Type B pancreatic cell (in vitro differentiated cells): Measurements from ENCODE around the gene LZTR1. TPM values are rescaled to one million over a fixed set of nuclear protein-coding genes. Genes with fewer than 3 reads are reported as not detected.
A peak's percentile ranks its signal among the peaks of the same experiment; 100 is the strongest.

Source experiments
- DNase-seq: peaks from one replicate; pipeline ENCODE4 v3.0.0; 2021; ENCODE audit warnings: mixed read lengths; ENCODE audit not compliant: unreplicated experiment; ENCODE audit errors: extremely low spot score
- H3K27ac Mint-ChIP-seq: 2 replicates; pipeline ENCODE4 v1.8.0; 2021; ENCODE audit warnings: mild to moderate bottlenecking, mixed read lengths
- H3K27me3 Mint-ChIP-seq: 2 replicates; pipeline ENCODE4 v1.8.0; 2021; ENCODE audit warnings: mixed read lengths
- H3K36me3 Mint-ChIP-seq: 2 replicates; pipeline ENCODE4 v1.8.0; 2021; ENCODE audit warnings: mixed read lengths
- H3K4me1 Mint-ChIP-seq: one replicate; pipeline ENCODE4 v1.8.0; 2021; ENCODE audit warnings: mixed read lengths; ENCODE audit not compliant: unreplicated experiment
- H3K4me3 Mint-ChIP-seq: 2 replicates; pipeline ENCODE4 v1.8.0; 2021; ENCODE audit warnings: mild to moderate bottlenecking, mixed read lengths
- H3K9me3 Mint-ChIP-seq: 2 replicates; pipeline ENCODE4 v1.8.0; 2021; ENCODE audit warnings: mixed read lengths
- total RNA-seq: library from RNA; stranded (reverse); gene quantifications from 2 replicates; pipeline ENCODE4 v1.2.1, GENCODE V29; 2021; ENCODE audit warnings: low replicate concordance
- TF ChIP-seq, protein P1 (sequence below): fragments of 200-600 bp; sonication (generic); conservative IDR thresholded peaks from 2 replicates; pipeline ENCODE4 v1.5.0; 2021; ENCODE audit warnings: antibody characterized with exemption, mild to moderate bottlenecking

The LZTR1 gene
- total RNA-seq, 1 donor from 2014 or later, result 102 TPM

DNA sequence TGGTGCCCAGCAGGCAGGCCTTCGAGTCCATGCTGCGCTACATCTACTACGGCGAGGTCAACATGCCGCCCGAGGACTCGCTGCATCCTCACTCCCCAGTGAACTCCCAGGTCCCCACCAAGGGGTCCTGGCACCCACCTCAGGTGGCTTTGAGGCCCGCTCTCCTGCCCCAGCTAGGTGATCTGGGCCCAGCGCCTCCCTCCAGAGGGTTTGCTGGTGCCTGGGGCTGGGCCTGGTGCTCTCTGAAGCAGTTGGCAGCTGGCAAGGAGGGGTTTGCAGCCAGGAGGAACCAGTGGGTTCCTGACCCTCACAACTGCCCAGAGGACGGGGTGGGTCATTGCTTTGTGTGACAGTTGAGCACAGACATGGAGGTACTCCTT, 13.9 kb downstream of the LZTR1 start:
- H3K27ac Mint-ChIP-seq, result no peak overlapping the region

DNA sequence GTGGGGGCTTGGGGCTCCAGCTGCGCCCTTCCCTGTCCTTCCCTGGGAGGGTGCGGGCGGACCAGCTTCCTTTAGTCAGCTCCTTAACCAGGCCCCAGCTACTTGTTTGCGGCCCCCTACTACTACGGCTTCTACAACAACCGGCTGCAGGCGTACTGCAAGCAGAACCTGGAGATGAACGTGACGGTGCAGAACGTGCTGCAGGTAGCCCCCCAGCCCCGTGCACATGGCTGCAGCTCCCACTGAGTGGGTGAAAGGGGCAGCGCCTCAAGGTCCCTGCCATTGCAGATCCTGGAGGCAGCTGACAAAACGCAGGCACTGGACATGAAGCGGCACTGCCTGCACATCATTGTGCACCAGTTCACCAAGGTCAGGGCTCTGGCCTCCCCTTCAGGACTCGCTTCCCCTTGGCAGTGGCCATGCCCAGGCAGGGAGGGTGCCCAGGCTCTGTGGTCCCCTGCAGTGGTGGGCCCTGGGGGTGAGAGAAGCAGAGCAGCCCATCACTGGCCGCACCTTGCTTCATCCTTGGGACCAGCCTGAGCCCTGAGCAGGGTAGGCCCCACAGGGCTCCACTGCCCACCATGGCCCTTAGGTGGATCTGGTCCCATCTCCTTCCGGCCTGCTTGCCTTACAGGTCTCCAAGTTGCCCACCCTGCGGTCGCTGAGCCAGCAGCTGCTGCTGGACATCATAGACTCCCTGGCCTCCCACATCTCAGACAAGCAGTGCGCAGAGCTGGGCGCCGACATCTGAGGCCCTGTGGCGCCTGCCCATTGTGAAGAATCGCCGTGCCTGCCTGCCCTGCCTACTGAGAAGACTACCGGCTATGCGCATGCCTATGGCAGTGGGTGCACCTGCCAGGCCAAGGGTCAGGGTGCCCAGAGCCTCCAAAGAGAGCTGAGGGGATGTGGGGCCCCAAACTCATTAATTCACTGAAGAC, 14.8 kb downstream of the LZTR1 start:
- no peaks in the 10 kb centered on the region for H3K36me3 Mint-ChIP-seq
- H3K27me3 Mint-ChIP-seq, result no peaks in the 10 kb centered on the region
- peaks cover 3% of the 10 kb centered on the region for H3K4me1 Mint-ChIP-seq
- H3K27ac Mint-ChIP-seq, result no peak overlapping the region
- no peak overlapping the region for H3K4me3 Mint-ChIP-seq
- TF ChIP-seq, protein P1, sequence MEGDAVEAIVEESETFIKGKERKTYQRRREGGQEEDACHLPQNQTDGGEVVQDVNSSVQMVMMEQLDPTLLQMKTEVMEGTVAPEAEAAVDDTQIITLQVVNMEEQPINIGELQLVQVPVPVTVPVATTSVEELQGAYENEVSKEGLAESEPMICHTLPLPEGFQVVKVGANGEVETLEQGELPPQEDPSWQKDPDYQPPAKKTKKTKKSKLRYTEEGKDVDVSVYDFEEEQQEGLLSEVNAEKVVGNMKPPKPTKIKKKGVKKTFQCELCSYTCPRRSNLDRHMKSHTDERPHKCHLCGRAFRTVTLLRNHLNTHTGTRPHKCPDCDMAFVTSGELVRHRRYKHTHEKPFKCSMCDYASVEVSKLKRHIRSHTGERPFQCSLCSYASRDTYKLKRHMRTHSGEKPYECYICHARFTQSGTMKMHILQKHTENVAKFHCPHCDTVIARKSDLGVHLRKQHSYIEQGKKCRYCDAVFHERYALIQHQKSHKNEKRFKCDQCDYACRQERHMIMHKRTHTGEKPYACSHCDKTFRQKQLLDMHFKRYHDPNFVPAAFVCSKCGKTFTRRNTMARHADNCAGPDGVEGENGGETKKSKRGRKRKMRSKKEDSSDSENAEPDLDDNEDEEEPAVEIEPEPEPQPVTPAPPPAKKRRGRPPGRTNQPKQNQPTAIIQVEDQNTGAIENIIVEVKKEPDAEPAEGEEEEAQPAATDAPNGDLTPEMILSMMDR, result no peak
- no peaks in the 10 kb centered on the region for H3K9me3 Mint-ChIP-seq
- no peak for DNase-seq

More for the DNA sequence above, 13.9 kb downstream of the LZTR1 start:
- Mint-ChIP-seq H3K9me3 (no peaks in the 10 kb centered on the region), H3K36me3 (no peaks in the 10 kb centered on the region), H3K27me3 (no peaks in the 10 kb centered on the region), H3K4me1 (no peaks in the 10 kb centered on the region), H3K4me3 (no peak overlapping the region)
- TF ChIP-seq, protein P1, result no peak
- no peak for DNase-seq

DNA sequence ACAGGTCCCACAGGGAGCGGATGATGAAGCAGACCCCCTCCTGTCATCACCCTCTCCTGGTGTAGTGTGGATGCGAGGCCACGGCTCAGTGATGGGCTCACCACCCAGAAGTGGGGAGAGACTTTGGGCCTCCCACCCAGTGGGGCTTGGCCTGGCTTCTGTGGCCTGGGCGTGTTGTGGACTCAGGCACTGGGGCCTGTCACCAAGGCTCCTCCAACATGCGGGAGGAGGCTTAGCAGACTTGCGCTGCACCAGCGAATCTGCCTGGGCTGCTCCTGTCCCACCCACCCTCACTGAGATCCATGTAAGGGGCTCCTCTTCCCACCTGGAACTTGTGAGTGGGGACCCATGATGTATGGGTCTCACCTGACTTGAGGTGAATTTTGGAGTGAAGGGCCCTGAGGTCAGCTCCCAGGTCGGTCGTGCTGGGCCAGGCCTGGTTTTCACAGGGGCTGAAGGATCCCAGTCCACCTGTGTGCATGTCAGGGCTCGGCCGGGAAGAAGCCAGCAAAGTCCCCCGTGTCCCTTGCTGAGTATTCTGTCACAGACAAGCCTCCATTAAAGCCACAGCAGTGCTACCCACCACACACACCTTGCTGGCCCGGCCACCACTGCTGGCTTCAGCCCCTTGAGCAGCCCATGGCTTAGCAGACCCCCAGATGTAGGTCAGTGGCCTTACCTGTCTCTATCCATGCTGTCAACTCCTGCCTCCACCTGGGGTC, 15.6 kb downstream of the LZTR1 start:
- peaks cover 4% of the 10 kb centered on the region for H3K4me1 Mint-ChIP-seq
- DNase-seq, result no peak
- no peak overlapping the region for H3K4me3 Mint-ChIP-seq
- no peak overlapping the region for H3K27ac Mint-ChIP-seq
- no peaks in the 10 kb centered on the region for H3K27me3 Mint-ChIP-seq
- TF ChIP-seq, protein P1, result no peak
- no peaks in the 10 kb centered on the region for H3K36me3 Mint-ChIP-seq
- H3K9me3 Mint-ChIP-seq, result no peaks in the 10 kb centered on the region

DNA sequence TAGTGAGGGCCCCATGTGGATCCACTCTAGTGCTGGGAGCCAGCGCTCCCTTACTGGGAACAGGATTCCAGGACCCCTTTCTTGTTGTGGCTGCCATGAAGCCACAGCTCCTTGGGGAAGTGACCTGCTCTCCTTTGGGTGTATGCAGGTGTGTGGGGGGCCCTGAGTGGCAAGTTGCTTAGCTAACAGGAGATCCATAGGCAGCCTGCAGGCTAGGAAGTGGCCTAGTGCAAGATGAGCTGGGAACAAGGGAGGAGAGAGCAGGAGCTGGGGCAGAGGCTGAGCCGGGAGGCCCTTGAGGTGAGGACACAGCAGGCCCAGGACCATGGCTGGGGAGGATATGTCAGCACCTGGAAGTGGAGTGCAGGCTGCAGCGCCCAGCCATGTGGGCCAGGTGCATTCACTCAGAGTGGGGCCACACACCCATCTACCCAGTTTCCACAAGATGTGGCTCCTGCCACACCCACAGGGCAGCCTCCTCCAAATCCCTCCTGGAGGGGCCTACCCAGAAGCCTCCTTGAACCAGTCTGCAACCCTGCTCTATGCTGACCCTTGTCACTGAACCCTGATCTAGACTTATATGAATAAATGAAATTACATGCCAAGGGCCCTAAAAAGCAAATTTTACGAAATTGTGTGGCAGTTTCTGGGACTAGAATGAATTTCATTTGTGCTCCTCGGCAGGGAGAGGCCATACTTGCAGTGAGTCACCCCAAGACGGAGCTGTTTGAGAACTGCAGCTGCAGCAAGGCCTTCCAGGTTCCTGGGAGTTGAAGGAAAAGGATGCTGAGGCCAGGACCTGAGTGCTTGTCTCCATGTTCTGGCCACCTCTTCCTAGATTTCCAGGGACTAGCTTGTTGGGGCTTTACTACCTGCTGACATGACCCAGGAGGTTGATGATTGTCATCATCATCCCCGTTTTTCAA, 16.6 kb downstream of the LZTR1 start:
- TF ChIP-seq, protein P1, result no peak
- Mint-ChIP-seq H3K4me1 (peaks cover 11% of the 10 kb centered on the region), H3K36me3 (no peaks in the 10 kb centered on the region), H3K9me3 (no peaks in the 10 kb centered on the region), H3K27ac (peak overlapping the region; percentile 68), H3K27me3 (no peaks in the 10 kb centered on the region), H3K4me3 (peak overlapping the region; percentile 52)
- DNase-seq, result no peak
